ENCODE data around the gene OR51M1. TPM values are rescaled to one million over a fixed set of nuclear protein-coding genes. Genes with fewer than 3 reads are reported as not detected.

OR51M1 gene
- total RNA-seq, 2 donors from 2014 or later: 0.91 TPM; not detected in 1

GRCh38 chr11:5366856-5367255 lies 16.8 kb upstream of the OR51M1 start:
- no peak for DNase-seq (ENCODE audit: low spot score)
- intact Hi-C loops (cut with DNase I): no loop called here

GRCh38 chr11:5367448-5368074 lies 16.1 kb upstream of the OR51M1 start:
- no peaks in the 10 kb centered on the region for H3K27me3 ChIP-seq (replicated peaks; ENCODE audit: insufficient read depth)
- intact Hi-C loops (cut with DNase I): no loop called here
- TF ChIP-seq POLR2AphosphoS5 (IDR thresholded peaks at IDR 0.05) (no peak), POLR2A (IDR thresholded peaks at IDR 0.05) (no peak), CTCF (IDR thresholded peaks at IDR 0.05) (no peak)
- no peaks in the 10 kb centered on the region for H3K4me1 ChIP-seq (replicated peaks)
- no peaks in the 10 kb centered on the region for H3K9me3 ChIP-seq
- no peak for DNase-seq (ENCODE audit: low spot score)
- no peak overlapping the region for H3K27ac ChIP-seq
- no peaks in the 10 kb centered on the region for H3K36me3 ChIP-seq
- WGBS: 81% methylated on average over 2 of the region's 2 CpGs
- H3K4me3 ChIP-seq: no peak overlapping the region

More at GRCh38 chr11:5366856-5367255, 16.8 kb upstream of the OR51M1 start:
- WGBS: 78% methylated on average over 1 of the region's 1 CpG
- Histone ChIP-seq H3K4me1 (replicated peaks) (no peaks in the 10 kb centered on the region), H3K27me3 (replicated peaks; ENCODE audit: insufficient read depth) (no peaks in the 10 kb centered on the region), H3K9me3 (no peaks in the 10 kb centered on the region), H3K27ac (no peak overlapping the region), H3K4me3 (no peak overlapping the region), H3K36me3 (no peaks in the 10 kb centered on the region)
- TF ChIP-seq POLR2A (IDR thresholded peaks at IDR 0.05) (no peak), CTCF (IDR thresholded peaks at IDR 0.05) (no peak), POLR2AphosphoS5 (IDR thresholded peaks at IDR 0.05) (no peak)

GRCh38 chr11:5368502-5369043 lies 15.0 kb upstream of the OR51M1 start:
- no peak for DNase-seq (ENCODE audit: low spot score)
- intact Hi-C loops (cut with DNase I): no loop called here
- Histone ChIP-seq H3K9me3 (no peaks in the 10 kb centered on the region), H3K4me1 (replicated peaks) (no peaks in the 10 kb centered on the region), H3K27ac (no peak overlapping the region), H3K36me3 (no peaks in the 10 kb centered on the region), H3K4me3 (no peak overlapping the region), H3K27me3 (replicated peaks; ENCODE audit: insufficient read depth) (no peaks in the 10 kb centered on the region)
- no peak for TF ChIP-seq POLR2AphosphoS5 (IDR thresholded peaks at IDR 0.05)
- no peak for TF ChIP-seq POLR2A (IDR thresholded peaks at IDR 0.05)
- TF ChIP-seq CTCF (IDR thresholded peaks at IDR 0.05): no peak
- WGBS: 60% methylated on average over 3 of the region's 3 CpGs

- Histone ChIP-seq H3K36me3 (no peaks in the 10 kb centered on the region), H3K27me3 (replicated peaks; ENCODE audit: insufficient read depth) (no peaks in the 10 kb centered on the region), H3K4me1 (replicated peaks) (no peaks in the 10 kb centered on the region), H3K9me3 (no peaks in the 10 kb centered on the region), H3K4me3 (no peak overlapping the region), H3K27ac (no peak overlapping the region)
- intact Hi-C loops (cut with DNase I): no loop called here
- DNase-seq (ENCODE audit: low spot score): no peak
- TF ChIP-seq CTCF (IDR thresholded peaks at IDR 0.05) (no peak), POLR2A (IDR thresholded peaks at IDR 0.05) (no peak), POLR2AphosphoS5 (IDR thresholded peaks at IDR 0.05) (no peak)
Measured at GRCh38 chr11:5369789-5370188, 13.8 kb upstream of the OR51M1 start.

GRCh38 chr11:5380740-5381342 lies 2.8 kb upstream of the OR51M1 start:
- Histone ChIP-seq H3K36me3 (no peaks in the 10 kb centered on the region), H3K9me3 (no peaks in the 10 kb centered on the region), H3K4me3 (no peak overlapping the region), H3K4me1 (replicated peaks) (no peaks in the 10 kb centered on the region), H3K27me3 (replicated peaks; ENCODE audit: insufficient read depth) (no peaks in the 10 kb centered on the region), H3K27ac (no peak overlapping the region)
- TF ChIP-seq POLR2A (IDR thresholded peaks at IDR 0.05) (no peak), CTCF (IDR thresholded peaks at IDR 0.05) (peak; percentile 20 to 51 (median 48))
- peak; percentile 9 for DNase-seq (ENCODE audit: low spot score)
- intact Hi-C loops (cut with DNase I): no loop called here
- 73% methylated on average over 4 of the region's 4 CpGs for WGBS
